ENCODE measurements around the gene DPT.
"Not testable (repeated sequence)": the region's sequence is repeated elsewhere in the genome, so short reads cannot be mapped to it uniquely, and the experiment has no call there.

DPT gene

GRCh38 chr1:168728473-168729404, at the start of gene DPT:
DPT (minus strand) TSS chr1:168729206; CDS start chr1:168729174, 32 bp downstream.
- no peak for DNase-seq

- no peak for DNase-seq
Observed at GRCh38 chr1:168775366-168775765, 46.4 kb upstream of the DPT start.

GRCh38 chr1:168774241-168774640, 45.2 kb upstream of the DPT start:
- no peak for DNase-seq

GRCh38 chr1:168772428-168773060, 43.5 kb upstream of the DPT start:
- no peak for DNase-seq

- no peak for DNase-seq
Observed at GRCh38 chr1:168771104-168771630, 42.2 kb upstream of the DPT start.

GRCh38 chr1:168769893-168770292, 40.9 kb upstream of the DPT start:
- DNase-seq: not testable (repeated sequence)

GRCh38 chr1:168767894-168768584, 39.0 kb upstream of the DPT start:
- no peak for DNase-seq

GRCh38 chr1:168766568-168766967, 37.6 kb upstream of the DPT start:
- no peak for DNase-seq

GRCh38 chr1:168763031-168763430, 34.0 kb upstream of the DPT start:
- peak; percentile 37 for DNase-seq

GRCh38 chr1:168762473-168762872, 33.5 kb upstream of the DPT start:
- no peak for DNase-seq

- DNase-seq: no peak
Observed at GRCh38 chr1:168760781-168761180, 31.8 kb upstream of the DPT start.

- no peak for DNase-seq
Observed at GRCh38 chr1:168760241-168760640, 31.2 kb upstream of the DPT start.

GRCh38 chr1:168759077-168759476, 30.1 kb upstream of the DPT start:
- DNase-seq: no peak

- no peak for DNase-seq
Observed at GRCh38 chr1:168758503-168758902, 29.5 kb upstream of the DPT start.

GRCh38 chr1:168755800-168756418, 26.9 kb upstream of the DPT start:
- DNase-seq: no peak

GRCh38 chr1:168752171-168752832, 23.3 kb upstream of the DPT start:
- no peak for DNase-seq

GRCh38 chr1:168751195-168751650, 22.2 kb upstream of the DPT start:
- no peak for DNase-seq

GRCh38 chr1:168742994-168743650, 14.1 kb upstream of the DPT start:
- no peak for DNase-seq

- DNase-seq: no peak
Observed at GRCh38 chr1:168742386-168742785, 13.4 kb upstream of the DPT start.

GRCh38 chr1:168739908-168740307, 10.9 kb upstream of the DPT start:
- no peak for DNase-seq

GRCh38 chr1:168736520-168736919, 7.5 kb upstream of the DPT start:
- DNase-seq: no peak

- no peak for DNase-seq
Observed at GRCh38 chr1:168735974-168736373, 7.0 kb upstream of the DPT start.

Measured in stimulated activated CD4-positive, alpha-beta T cell treated with anti-CD3 and anti-CD28 coated beads, Interleukin-1b, Interleukin-23, amount 100 ng/mL, for 48 hours (primary cell).